ENCODE measurements around the gene FAM222A.

The FAM222A gene

DNA sequence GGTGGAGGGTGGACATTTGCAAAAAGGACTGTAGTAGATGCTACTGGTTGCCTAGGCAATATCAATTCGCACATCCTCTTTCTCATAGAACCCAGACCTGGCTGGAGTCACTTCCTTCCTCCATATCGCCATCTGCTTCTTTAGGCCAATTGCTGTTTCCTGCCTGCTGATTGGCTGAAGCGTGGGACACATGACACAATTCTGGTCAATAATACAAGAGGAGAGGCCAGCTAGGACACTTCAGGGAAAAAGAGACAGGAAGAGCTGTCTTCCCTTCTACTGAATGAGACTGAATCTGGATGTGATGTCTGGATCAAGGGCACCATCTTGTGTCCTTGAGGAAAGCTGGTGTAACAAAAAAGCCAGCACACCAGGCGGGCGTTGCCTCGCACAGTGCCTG, 65.8 kb downstream of the FAM222A start:
- Histone ChIP-seq H3K4me1 (ENCODE audit: control insufficient read depth, insufficient read depth, low read length) (no peaks in the 10 kb centered on the region), H3K36me3 (ENCODE audit: insufficient read depth, low read length) (no peaks in the 10 kb centered on the region), H3K9me3 (replicated peaks; ENCODE audit: low read length) (no peaks in the 10 kb centered on the region), H3K4me2 (ENCODE audit: low read length) (no peak overlapping the region), H3K4me3 (ENCODE audit: low read length) (no peak overlapping the region), H3K9ac (ENCODE audit: low read depth, low read length) (no peak overlapping the region), H3K27me3 (ENCODE audit: control insufficient read depth, insufficient read depth, low read length) (peaks cover 3% of the 10 kb centered on the region)

DNA sequence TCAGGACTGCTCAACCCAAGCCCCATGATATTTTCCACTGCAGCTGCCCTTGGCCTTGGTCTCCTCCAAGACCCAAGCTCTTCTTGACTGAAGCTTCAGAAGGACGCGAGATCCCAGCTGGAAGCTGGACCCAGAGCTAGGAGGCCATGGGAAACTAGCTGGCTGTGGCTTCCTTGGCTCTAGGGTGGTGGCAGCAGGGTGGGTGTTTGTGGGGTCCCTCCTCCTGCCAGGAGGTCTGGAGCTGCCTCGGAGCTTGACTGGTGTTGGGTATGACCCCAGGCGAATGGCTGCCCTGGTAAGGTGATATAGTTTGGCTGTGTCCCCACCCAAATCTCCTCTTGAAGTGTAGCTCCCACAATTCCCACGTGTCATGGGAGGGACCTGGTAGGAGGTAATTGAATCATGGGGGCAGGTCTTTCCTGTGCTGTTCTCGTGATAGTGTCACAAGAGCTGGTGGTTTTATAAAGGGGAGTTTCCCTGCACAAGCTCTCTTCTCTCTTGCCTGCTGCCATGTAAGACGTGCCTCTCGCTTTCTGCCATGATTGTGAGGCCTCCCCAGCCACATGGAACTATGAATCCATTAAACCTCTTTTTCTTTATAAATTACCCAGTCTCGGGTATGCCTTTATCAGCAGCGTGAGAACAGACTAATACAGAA, 68.2 kb downstream of the FAM222A start:
- Histone ChIP-seq H3K9ac (ENCODE audit: low read depth, low read length) (no peak overlapping the region), H3K36me3 (ENCODE audit: insufficient read depth, low read length) (no peaks in the 10 kb centered on the region), H3K27me3 (ENCODE audit: control insufficient read depth, insufficient read depth, low read length) (no peaks in the 10 kb centered on the region), H3K4me1 (ENCODE audit: control insufficient read depth, insufficient read depth, low read length) (no peaks in the 10 kb centered on the region), H3K4me2 (ENCODE audit: low read length) (no peak overlapping the region), H3K9me3 (replicated peaks; ENCODE audit: low read length) (no peaks in the 10 kb centered on the region), H3K4me3 (ENCODE audit: low read length) (no peak overlapping the region)

DNA sequence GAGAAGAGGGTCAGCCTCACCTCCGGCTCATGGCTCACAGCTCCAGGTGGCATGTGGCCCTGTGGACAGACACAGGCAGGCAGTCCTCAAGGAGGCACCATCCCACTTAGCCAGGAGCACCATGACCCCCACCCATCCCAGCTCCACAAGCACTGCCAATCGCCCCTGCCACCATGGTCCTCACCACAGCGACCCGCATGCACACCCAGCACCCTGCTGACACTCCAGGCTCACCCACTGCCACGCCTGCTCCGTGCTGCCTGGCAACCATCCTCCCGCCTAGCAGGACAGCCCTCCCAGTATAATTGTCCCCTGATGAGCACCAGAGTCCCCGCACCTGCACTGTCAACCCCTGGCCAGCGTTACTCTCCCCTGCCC, 68.7 kb downstream of the FAM222A start:
- H3K4me2 ChIP-seq (ENCODE audit: low read length), result no peak overlapping the region
- no peaks in the 10 kb centered on the region for H3K36me3 ChIP-seq (ENCODE audit: insufficient read depth, low read length)
- no peaks in the 10 kb centered on the region for H3K4me1 ChIP-seq (ENCODE audit: control insufficient read depth, insufficient read depth, low read length)
- H3K9me3 ChIP-seq (replicated peaks; ENCODE audit: low read length), result no peaks in the 10 kb centered on the region
- no peaks in the 10 kb centered on the region for H3K27me3 ChIP-seq (ENCODE audit: control insufficient read depth, insufficient read depth, low read length)
- H3K4me3 ChIP-seq (ENCODE audit: low read length), result no peak overlapping the region
- H3K9ac ChIP-seq (ENCODE audit: low read depth, low read length), result no peak overlapping the region

DNA sequence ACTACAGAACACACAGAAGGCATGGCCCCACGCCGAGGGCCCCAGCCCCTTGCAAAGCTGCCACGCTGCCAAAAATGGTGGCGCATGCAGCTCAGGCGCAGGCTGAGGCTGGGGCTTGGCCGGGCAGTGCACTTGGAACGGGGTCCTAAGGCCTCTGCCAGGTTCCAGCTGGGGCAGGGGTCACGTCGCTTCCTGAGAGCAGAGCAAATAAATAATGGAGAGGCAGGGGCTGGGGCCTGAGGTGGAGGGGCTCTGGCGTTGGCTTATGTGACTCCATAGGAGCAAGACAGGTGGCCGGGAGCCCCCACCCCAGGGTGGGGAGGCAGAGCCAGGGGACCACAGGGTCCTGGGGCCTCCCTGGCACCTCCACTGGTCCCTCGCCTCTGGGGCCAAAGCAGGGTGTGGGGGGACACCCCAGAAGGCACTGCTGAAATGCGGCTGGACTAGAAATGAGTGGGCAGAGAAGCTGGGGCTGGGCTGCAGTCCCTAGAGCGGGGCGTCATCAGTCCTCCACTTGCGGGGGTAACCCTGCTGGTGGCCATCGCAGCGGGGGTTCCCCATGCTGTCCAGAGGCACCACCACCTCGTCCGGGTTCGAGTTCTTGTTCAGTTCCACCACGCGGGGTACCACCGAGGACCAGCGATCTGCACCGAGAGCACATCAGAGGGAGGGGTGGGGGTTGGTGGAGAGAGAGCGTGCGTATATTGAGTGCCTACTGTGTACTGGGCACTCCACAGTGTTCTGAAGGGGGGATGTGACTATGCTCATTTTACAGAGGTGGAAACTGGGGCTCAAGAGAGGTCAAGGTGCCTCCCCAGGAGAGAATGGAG, 69.7 kb downstream of the FAM222A start:
- no peaks in the 10 kb centered on the region for H3K27me3 ChIP-seq (ENCODE audit: control insufficient read depth, insufficient read depth, low read length)
- H3K4me1 ChIP-seq (ENCODE audit: control insufficient read depth, insufficient read depth, low read length), result no peaks in the 10 kb centered on the region
- H3K9ac ChIP-seq (ENCODE audit: low read depth, low read length), result no peak overlapping the region
- no peak overlapping the region for H3K4me3 ChIP-seq (ENCODE audit: low read length)
- no peak overlapping the region for H3K4me2 ChIP-seq (ENCODE audit: low read length)
- H3K9me3 ChIP-seq (replicated peaks; ENCODE audit: low read length), result no peaks in the 10 kb centered on the region
- H3K36me3 ChIP-seq (ENCODE audit: insufficient read depth, low read length), result no peaks in the 10 kb centered on the region

DNA sequence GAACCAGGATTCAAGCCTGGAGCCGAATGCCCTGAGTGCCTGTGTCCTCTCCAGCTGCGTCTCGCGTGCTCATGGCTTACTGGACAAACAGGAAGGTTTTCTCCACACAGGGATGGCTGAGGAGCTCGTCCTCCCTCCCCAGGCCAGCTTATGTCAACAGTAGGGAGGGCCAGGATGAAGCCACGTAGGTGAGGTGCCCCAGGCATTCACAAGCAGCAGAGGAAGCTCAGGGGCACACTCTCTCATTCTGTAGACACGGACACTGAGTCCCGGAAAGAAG, 70.3 kb downstream of the FAM222A start:
- Histone ChIP-seq H3K9me3 (replicated peaks; ENCODE audit: low read length) (no peaks in the 10 kb centered on the region), H3K27me3 (ENCODE audit: control insufficient read depth, insufficient read depth, low read length) (no peaks in the 10 kb centered on the region), H3K36me3 (ENCODE audit: insufficient read depth, low read length) (no peaks in the 10 kb centered on the region), H3K4me1 (ENCODE audit: control insufficient read depth, insufficient read depth, low read length) (no peaks in the 10 kb centered on the region), H3K4me2 (ENCODE audit: low read length) (no peak overlapping the region), H3K4me3 (ENCODE audit: low read length) (no peak overlapping the region), H3K9ac (ENCODE audit: low read depth, low read length) (no peak overlapping the region)

DNA sequence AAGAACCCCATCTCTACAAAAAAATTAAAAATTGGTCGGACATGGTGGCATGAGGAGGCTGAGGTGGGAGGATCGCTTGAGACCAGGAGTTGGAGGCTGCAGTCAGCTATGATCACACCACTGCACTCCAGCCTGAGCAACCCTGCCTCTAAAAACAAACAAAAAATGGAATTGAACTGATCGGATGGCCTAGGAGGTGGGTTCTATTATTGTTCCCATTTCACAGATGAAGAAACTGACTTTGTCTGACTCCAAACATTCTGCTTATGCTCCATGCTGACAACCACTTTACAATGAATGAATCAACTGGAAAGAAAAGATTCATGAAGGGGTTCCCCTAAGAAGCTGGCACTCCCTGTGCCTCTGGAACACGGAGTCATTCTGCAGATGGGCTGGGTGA, 72.2 kb downstream of the FAM222A start:
- Histone ChIP-seq H3K4me1 (ENCODE audit: control insufficient read depth, insufficient read depth, low read length) (no peaks in the 10 kb centered on the region), H3K9me3 (replicated peaks; ENCODE audit: low read length) (no peaks in the 10 kb centered on the region), H3K9ac (ENCODE audit: low read depth, low read length) (no peak overlapping the region), H3K4me2 (ENCODE audit: low read length) (no peak overlapping the region), H3K4me3 (ENCODE audit: low read length) (no peak overlapping the region), H3K36me3 (ENCODE audit: insufficient read depth, low read length) (no peaks in the 10 kb centered on the region), H3K27me3 (ENCODE audit: control insufficient read depth, insufficient read depth, low read length) (no peaks in the 10 kb centered on the region)

DNA sequence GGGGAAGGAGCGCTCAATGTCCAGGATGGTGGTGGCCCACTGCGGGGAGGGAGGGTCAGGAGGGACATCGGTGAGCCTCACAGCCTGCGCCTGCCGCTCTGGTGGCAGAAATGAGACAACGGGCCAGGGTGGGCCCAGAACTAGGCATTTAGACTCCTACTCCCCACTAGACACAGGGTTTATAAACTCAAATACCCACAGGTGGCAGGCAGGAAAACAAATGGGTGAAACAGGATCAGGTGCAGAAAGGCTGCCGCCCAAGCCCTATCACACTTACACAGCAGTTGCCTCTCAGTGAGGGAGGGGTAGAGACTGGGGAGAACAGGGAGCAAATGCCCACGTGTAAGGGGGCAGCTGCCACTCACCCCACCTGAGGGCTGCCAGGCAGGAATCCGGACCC, 73.2 kb downstream of the FAM222A start:
- Histone ChIP-seq H3K4me2 (ENCODE audit: low read length) (no peak overlapping the region), H3K9me3 (replicated peaks; ENCODE audit: low read length) (no peaks in the 10 kb centered on the region), H3K27me3 (ENCODE audit: control insufficient read depth, insufficient read depth, low read length) (no peaks in the 10 kb centered on the region), H3K4me1 (ENCODE audit: control insufficient read depth, insufficient read depth, low read length) (no peaks in the 10 kb centered on the region), H3K9ac (ENCODE audit: low read depth, low read length) (no peak overlapping the region), H3K4me3 (ENCODE audit: low read length) (no peak overlapping the region), H3K36me3 (ENCODE audit: insufficient read depth, low read length) (no peaks in the 10 kb centered on the region)

DNA sequence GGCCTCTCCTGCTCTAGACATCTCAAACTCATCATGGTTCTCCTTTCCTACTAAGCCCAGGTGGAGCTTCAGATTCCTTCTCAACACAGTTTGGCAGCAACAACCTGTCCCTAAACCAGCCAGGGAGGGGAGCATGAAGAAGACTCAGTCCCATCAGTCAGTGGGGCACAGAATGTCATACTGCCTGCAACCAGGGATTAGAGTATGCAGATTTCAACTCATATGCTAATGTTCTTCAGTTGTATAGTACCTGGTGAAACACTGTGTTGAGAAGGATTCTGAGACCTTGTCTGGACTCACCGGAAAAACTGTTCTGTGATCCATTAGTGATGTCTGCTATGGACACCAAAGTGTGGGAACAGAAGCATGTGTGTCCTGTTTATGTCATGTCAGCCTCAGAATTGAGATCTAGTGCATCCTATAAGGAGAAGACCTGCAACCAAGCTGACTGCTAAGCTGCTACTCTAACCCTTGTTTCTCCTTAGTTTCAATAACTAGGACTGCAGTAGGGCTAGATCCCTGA, 76.0 kb downstream of the FAM222A start:
- Histone ChIP-seq H3K4me3 (ENCODE audit: low read length) (no peak overlapping the region), H3K9ac (ENCODE audit: low read depth, low read length) (no peak overlapping the region), H3K9me3 (replicated peaks; ENCODE audit: low read length) (no peaks in the 10 kb centered on the region), H3K4me1 (ENCODE audit: control insufficient read depth, insufficient read depth, low read length) (peaks cover 4% of the 10 kb centered on the region), H3K4me2 (ENCODE audit: low read length) (no peak overlapping the region), H3K27me3 (ENCODE audit: control insufficient read depth, insufficient read depth, low read length) (no peaks in the 10 kb centered on the region), H3K36me3 (ENCODE audit: insufficient read depth, low read length) (no peaks in the 10 kb centered on the region)

DNA sequence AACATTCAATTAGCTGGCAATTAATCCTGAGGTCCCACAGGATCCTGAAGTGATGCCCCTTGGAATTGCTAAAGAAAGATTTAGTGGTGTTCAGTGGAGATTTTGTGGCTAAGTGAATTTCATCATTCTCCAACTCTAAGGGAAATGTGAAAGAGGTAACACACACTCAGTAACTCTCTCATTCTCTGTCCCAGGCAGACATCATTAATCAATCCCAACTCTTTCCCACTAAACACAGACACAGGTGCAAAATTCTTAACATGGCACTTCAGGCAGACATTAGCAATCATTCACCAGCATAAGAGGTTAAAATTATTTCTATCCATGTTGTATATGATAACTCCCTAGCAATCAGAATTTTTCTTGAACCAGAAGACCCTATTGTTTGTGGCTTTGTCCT, 79.4 kb downstream of the FAM222A start:
- H3K4me3 ChIP-seq (ENCODE audit: low read length), result no peak overlapping the region
- no peak overlapping the region for H3K9ac ChIP-seq (ENCODE audit: low read depth, low read length)
- no peaks in the 10 kb centered on the region for H3K36me3 ChIP-seq (ENCODE audit: insufficient read depth, low read length)
- no peaks in the 10 kb centered on the region for H3K27me3 ChIP-seq (ENCODE audit: control insufficient read depth, insufficient read depth, low read length)
- no peaks in the 10 kb centered on the region for H3K9me3 ChIP-seq (replicated peaks; ENCODE audit: low read length)
- no peak overlapping the region for H3K4me2 ChIP-seq (ENCODE audit: low read length)
- H3K4me1 ChIP-seq (ENCODE audit: control insufficient read depth, insufficient read depth, low read length), result peaks cover 6% of the 10 kb centered on the region

DNA sequence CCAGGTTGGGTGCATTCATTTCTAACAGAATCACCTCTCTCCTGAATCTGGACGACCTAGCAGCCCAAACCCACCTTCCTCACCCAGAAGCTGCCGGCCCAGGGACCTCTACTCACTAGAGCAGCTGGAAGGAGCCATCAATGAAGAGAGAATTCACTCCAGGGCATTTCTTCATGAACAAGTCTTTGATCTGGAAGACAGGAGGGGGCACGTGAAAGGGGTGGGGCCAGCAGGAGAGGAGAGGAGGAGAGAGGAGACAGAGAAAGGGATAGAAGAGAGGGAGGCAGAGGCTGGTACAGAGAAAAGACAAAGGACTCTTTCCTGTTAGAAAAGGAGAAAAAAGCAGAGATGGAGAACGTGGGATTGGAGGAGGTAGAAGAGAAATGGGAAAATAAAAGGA, 79.8 kb downstream of the FAM222A start:
- Histone ChIP-seq H3K4me2 (ENCODE audit: low read length) (no peak overlapping the region), H3K9ac (ENCODE audit: low read depth, low read length) (no peak overlapping the region), H3K9me3 (replicated peaks; ENCODE audit: low read length) (no peaks in the 10 kb centered on the region), H3K4me1 (ENCODE audit: control insufficient read depth, insufficient read depth, low read length) (peaks cover 6% of the 10 kb centered on the region), H3K36me3 (ENCODE audit: insufficient read depth, low read length) (no peaks in the 10 kb centered on the region), H3K4me3 (ENCODE audit: low read length) (no peak overlapping the region), H3K27me3 (ENCODE audit: control insufficient read depth, insufficient read depth, low read length) (no peaks in the 10 kb centered on the region)

DNA sequence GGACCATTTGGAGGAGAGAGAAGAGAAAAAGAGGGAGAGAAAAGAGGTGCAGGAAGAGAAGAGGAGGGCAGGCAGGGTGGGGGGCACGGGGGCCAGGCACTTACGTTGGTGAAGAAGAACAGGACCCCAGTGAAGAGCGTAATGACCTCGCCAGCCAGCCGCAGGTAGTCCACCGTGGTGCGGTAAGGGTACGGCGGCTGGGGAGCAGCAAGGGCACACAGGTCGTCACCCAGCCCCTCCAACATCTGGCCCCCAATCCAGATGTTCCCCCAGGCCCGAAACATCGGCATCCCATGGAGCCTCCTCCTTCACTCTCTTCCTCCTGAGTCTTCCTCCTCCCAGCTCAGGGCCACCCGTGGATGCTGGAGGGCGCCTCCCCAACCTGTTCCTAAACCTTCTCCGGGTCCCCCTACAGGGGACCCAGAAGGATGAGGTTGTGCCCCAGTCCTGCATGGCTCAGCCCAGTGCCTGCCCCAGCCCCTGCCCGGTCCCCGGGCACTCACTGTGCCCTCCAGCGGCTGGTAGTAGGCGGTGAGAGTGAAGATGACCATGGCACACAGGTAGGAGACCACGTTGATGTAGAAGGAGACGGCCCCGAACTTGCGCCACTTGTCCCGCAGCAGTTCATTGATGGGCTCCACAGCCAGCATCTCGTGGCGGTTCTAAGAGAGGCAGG, 80.3 kb downstream of the FAM222A start:
- no peak overlapping the region for H3K4me2 ChIP-seq (ENCODE audit: low read length)
- no peaks in the 10 kb centered on the region for H3K36me3 ChIP-seq (ENCODE audit: insufficient read depth, low read length)
- no peak overlapping the region for H3K4me3 ChIP-seq (ENCODE audit: low read length)
- H3K9me3 ChIP-seq (replicated peaks; ENCODE audit: low read length), result no peaks in the 10 kb centered on the region
- peaks cover 6% of the 10 kb centered on the region for H3K4me1 ChIP-seq (ENCODE audit: control insufficient read depth, insufficient read depth, low read length)
- no peak overlapping the region for H3K9ac ChIP-seq (ENCODE audit: low read depth, low read length)
- no peaks in the 10 kb centered on the region for H3K27me3 ChIP-seq (ENCODE audit: control insufficient read depth, insufficient read depth, low read length)
